K562 (cell line): ENCODE measurements around the gene MED15. TPM values are rescaled to one million over a fixed set of nuclear protein-coding genes. Genes with fewer than 3 reads are reported as not detected.
A peak's percentile ranks its signal among the peaks of the same experiment; 100 is the strongest.

Source experiments
- EHMT2 ChIP-seq: fragments of 450-650 bp; IDR thresholded peaks from 2 replicates; pipeline ENCODE4 v1.6.1; 2018; ENCODE audit warnings: antibody characterized with exemption
- ELK1 ChIP-seq: sonication (generic); formaldehyde crosslinking; IDR thresholded peaks from 2 replicates; pipeline ENCODE4 v1.8.1; 2022; ENCODE audit warnings: missing genetic modification reagents
- FIP1L1 ChIP-seq: fragments of 200-400 bp; formaldehyde crosslinking; IDR thresholded peaks from 2 replicates; pipeline ENCODE4 v1.6.1; 2018; ENCODE audit warnings: mild to moderate bottlenecking, low read depth, low read length; ENCODE audit not compliant: poor library complexity, severe bottlenecking
- KLF13 ChIP-seq: fragments of 450-650 bp; IDR thresholded peaks from 2 replicates; pipeline ENCODE4 v1.6.1; 2016; ENCODE audit warnings: missing genetic modification characterization, low read depth, mild to moderate bottlenecking, missing compliant biosample characterization, moderate library complexity, borderline replicate concordance
- LARP7 ChIP-seq: fragments of 450-650 bp; IDR thresholded peaks from 2 replicates; pipeline ENCODE4 v1.6.1; 2016
- MLLT1 ChIP-seq, 2 experiments: fragments of 450-650 bp; IDR thresholded peaks; 2 replicates each; pipeline ENCODE4 v1.6.1; 2016
- NBN ChIP-seq: fragments of 450-650 bp; IDR thresholded peaks from 2 replicates; pipeline ENCODE4 v1.6.1; 2016; ENCODE audit warnings: low read depth, mild to moderate bottlenecking
- NUFIP1 ChIP-seq: fragments of 450-650 bp; IDR thresholded peaks from 2 replicates; pipeline ENCODE4 v1.6.1; 2018; ENCODE audit not compliant: partially characterized antibody
- SAFB ChIP-seq: fragments of 200-400 bp; formaldehyde crosslinking; IDR thresholded peaks from 2 replicates; pipeline ENCODE4 v1.6.1; 2017; ENCODE audit warnings: low read depth, low read length, borderline replicate concordance
- SIN3A ChIP-seq, 2 experiments: fragments of 150-350 bp in 1 of 2; IDR thresholded peaks; 2 replicates each; pipeline ENCODE4 v1.6.1; 2011 to 2016; ENCODE audit warnings: borderline replicate concordance in 2 of 2, low read depth in 2 of 2, low read length in 2 of 2, mild to moderate bottlenecking in 2 of 2, moderate library complexity in 2 of 2; ENCODE audit not compliant: control insufficient read depth in 1 of 2
- SRSF7 ChIP-seq: fragments of 200-400 bp; formaldehyde crosslinking; optimal IDR thresholded peaks from 2 replicates; pipeline ENCODE3; 2017; ENCODE audit warnings: mild to moderate bottlenecking, low read depth, low read length
- ZBTB5 ChIP-seq: fragments of 450-650 bp; IDR thresholded peaks from 2 replicates; pipeline ENCODE4 v1.6.1; 2017; ENCODE audit warnings: antibody characterized with exemption
- ZKSCAN1 ChIP-seq: fragments of 150-350 bp; IDR thresholded peaks from 2 replicates; pipeline ENCODE4 v1.6.1; 2016; ENCODE audit warnings: low read depth, low read length
- ZNF41 ChIP-seq: fragments of 250-450 bp; sonication (Bioruptor Pico); conservative IDR thresholded peaks from 2 replicates; pipeline ENCODE4 v1.4.0; 2020; ENCODE audit warnings: mild to moderate bottlenecking
- ZNF57 ChIP-seq: fragments of 450-650 bp; formaldehyde crosslinking; IDR thresholded peaks from 2 replicates; pipeline ENCODE4 v1.4.0; 2020; ENCODE audit warnings: mild to moderate bottlenecking, moderate library complexity
- ZNF592 ChIP-seq: fragments of 450-650 bp; IDR thresholded peaks from 2 replicates; pipeline ENCODE4 v1.6.1; 2017; ENCODE audit warnings: antibody characterized with exemption, mild to moderate bottlenecking
- ZNF76 ChIP-seq: fragments of 250-450 bp; sonication (Bioruptor Pico); IDR thresholded peaks from 2 replicates; pipeline ENCODE4 v1.4.0; 2020; ENCODE audit warnings: mild to moderate bottlenecking, moderate library complexity, borderline replicate concordance
- polyA plus RNA-seq, 8 experiments: library from polyadenylated mRNA; depleted of rRNA in 4 of 8; stranded (reverse) in 5 of 8; unstranded in 3 of 8; fragments of >200 nt; fragmentation: Nextera tagmentation in 2 of 8; fragmentation: Illumina TruSeq in 1 of 8; extraction: Ambion mirVana in 2 of 8; extraction: Trizol in 1 of 8; gene quantifications; 2 replicates each; pipeline versions ENCODE4 v1.2.1 to v1.2.3, GENCODE V29; 2011 to 2014; ENCODE audit warnings: inconsistent platforms in 1 of 8, missing spikeins in 1 of 8
- total RNA-seq, 7 experiments: library from RNA; depleted of rRNA in 6 of 7; stranded (reverse); fragments of >200 nt in 6 of 7; fragmentation: Illumina TruSeq in 2 of 7; extraction: Trizol in 2 of 7; gene quantifications; 2 replicates each; pipeline versions ENCODE4 v1.2.1 to v1.2.3, GENCODE V29; 2011 to 2021; ENCODE audit warnings: low replicate concordance in 1 of 7
- TF ChIP-seq, protein P1 (sequence below): fragments of 250-450 bp; sonication (Bioruptor Pico); IDR thresholded peaks from 2 replicates; pipeline ENCODE4 v1.8.0; 2021; ENCODE audit warnings: moderate library complexity, mild to moderate bottlenecking, inconsistent platforms

Gene MED15
- total and polyA plus RNA-seq, 9 of the 15 experiments (the other 6 are each of a cell fraction or from before 2014, with no cell fraction given), result 4.0 to 271 (median 60.1) TPM

DNA sequence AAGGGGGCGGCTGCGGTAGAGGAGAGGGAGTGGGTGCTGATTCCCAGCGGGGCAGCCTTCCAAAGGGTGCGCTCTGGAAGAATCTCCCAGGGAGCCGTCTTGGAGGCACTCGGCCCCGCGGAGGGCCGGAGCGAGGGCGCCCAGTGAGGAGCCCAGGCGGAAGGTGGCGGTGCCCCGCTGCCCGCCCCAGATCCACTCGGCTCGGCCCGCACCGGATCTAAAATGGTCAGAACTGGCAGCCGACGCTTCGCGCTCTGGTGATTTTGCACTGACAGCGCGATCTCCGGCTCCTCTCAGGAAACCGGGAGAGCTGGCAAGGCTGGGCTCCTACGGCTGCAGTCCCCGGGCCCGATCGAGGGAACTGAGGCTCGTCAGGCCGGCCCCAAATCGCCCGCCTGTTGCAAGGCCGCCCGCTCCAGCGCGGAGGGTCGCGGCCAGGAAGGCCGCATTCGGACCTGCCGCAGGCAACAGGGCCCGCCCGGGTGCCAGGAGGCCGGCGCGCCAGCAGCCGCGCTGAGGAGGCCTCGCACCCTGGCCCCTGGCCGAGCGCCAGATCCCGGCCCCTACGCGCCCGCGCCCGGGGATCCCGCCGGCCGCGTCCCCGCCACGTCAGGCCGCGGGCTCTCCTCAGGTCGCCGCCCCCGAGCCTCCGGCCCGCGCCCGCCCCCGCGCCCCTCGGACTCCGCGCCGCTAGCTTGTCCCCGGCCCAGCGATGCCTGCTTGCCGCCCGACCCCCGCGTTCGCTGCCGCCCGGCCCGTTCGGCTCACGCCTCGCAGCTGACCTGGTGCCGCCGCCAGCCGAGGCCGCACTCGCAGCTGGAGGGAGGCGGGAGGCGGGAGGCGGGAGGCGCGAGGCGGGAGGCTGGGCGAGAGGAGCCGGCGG lies 12.2 kb upstream of the MED15 start, which contains the start of gene KLHL22 (continued):
- TF ChIP-seq NBN (no peak), SAFB (0 out of 2 replicates have a peak, but pooled peaks have one; percentile 57), FIP1L1 (peak; percentile 76), ELK1 (CRISPR knock-in tag) (no peak), ZNF41 (CRISPR knock-in tag) (no peak), ZNF76 (peak; percentile 92; the same call in 1 of the 2 replicates), NUFIP1 (no peak), ZNF57 (CRISPR knock-in tag) (no peak), SRSF7 (peak; percentile 13), ZNF592 (no peak), MLLT1 (IDR thresholded peaks at IDR 0.05) (no peak), SIN3A (IDR thresholded peaks at IDR 0.05; ENCODE audit: borderline replicate concordance in 2 of 2, control insufficient read depth in 1 of 2, low read depth in 2 of 2, low read length in 2 of 2) (no peak; a peak in 1 of 4 replicates), LARP7 (no peak), KLF13 (tag) (peak; percentile 51; the same call in 1 of the 2 replicates), ZKSCAN1 (no peak), EHMT2 (no peak), ZBTB5 (no peak)
- TF ChIP-seq, protein P1, sequence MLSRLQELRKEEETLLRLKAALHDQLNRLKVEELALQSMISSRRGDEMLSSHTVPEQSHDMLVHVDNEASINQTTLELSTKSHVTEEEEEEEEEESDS (CRISPR knock-in tag), result no peak
